Peyer's patch (tissue), 4 donors: Measurements from ENCODE around the gene CNR2.

Experiments used
- CTCF ChIP-seq, 6 experiments: fragments of 450-650 bp in 4 of 6; fragments of 200-600 bp in 2 of 6; sonication (generic) in 1 of 6; IDR thresholded peaks; one replicate each; pipeline ENCODE4 v1.5.1; 2017 to 2019; ENCODE audit warnings: antibody characterized with exemption in 6 of 6, mild to moderate bottlenecking in 3 of 6, moderate library complexity in 1 of 6
- POLR2A ChIP-seq, 2 donors: fragments of 450-650 bp; IDR thresholded peaks; one replicate each; pipeline ENCODE4 v1.5.1; 2017; ENCODE audit warnings: antibody characterized with exemption in 2 of 2, mild to moderate bottlenecking in 2 of 2, moderate library complexity in 2 of 2

GRCh38 chr1:23904748-23905357, 8.3 kb downstream of the CNR2 start:
- no peak for TF ChIP-seq CTCF (IDR thresholded peaks at IDR 0.05)
- no peak for TF ChIP-seq POLR2A (IDR thresholded peaks at IDR 0.05)
